Epithelial cell of esophagus (primary cell): ENCODE results near the gene NEURL1.

Source experiments
- DNase-seq: peaks from one replicate; pipeline ENCODE4 v3.0.0; 2010; ENCODE audit warnings: low read depth
- H3K4me3 ChIP-seq: 2 replicates; pipeline ENCODE4 v1.5.1; 2011; ENCODE audit warnings: mild to moderate bottlenecking, low read length, control low read depth
- TF ChIP-seq, protein P1 (sequence below): IDR thresholded peaks from 2 replicates; pipeline ENCODE4 v1.5.1; 2011; ENCODE audit warnings: low read depth, mild to moderate bottlenecking, low read length, control low read depth, inconsistent platforms; ENCODE audit not compliant: insufficient read depth; ENCODE audit errors: missing control alignments

The NEURL1 gene

DNA sequence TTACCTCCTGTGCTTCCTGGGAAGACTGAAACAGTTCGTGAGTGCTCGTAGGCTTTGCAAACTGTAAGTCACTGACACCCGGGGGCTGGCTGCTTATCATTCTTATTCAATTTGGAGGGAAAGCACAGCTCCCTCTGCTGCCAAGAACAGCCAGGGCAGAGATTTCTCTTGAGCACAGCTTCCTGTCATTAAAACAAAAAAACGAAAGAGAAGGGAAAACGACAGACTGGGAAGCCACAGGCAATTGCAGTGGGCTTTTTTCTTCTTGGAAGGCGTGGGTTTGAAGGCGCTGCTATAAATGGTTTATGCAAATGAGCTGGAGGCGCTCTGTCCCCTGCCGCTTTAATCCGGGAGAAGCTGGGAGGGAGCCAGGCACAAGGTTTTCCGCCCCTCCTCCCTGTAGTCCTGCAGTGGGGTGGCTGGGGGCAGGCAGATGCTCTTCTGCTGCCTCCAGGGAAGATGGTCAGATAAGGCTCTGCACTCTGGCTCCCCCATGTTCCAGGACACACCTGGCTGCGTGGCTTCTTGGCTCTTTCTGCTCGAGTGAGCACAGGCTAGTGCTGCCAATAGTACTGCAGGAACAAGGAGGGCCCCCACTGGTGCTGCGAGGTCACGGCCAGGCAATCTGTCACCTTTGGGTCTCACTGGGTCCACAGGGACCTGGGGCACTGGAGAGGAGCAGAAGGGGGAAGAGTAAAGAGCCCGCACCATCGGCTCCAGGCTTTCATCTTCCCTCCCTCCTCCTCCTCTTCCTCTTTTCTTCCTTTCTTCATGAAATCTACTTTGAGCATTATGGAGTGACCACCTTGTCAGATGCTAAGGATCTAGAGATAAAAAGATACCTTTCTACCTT, 49.5 kb downstream of the NEURL1 start:
- H3K4me3 ChIP-seq: no peak overlapping the region
- TF ChIP-seq, protein P1, sequence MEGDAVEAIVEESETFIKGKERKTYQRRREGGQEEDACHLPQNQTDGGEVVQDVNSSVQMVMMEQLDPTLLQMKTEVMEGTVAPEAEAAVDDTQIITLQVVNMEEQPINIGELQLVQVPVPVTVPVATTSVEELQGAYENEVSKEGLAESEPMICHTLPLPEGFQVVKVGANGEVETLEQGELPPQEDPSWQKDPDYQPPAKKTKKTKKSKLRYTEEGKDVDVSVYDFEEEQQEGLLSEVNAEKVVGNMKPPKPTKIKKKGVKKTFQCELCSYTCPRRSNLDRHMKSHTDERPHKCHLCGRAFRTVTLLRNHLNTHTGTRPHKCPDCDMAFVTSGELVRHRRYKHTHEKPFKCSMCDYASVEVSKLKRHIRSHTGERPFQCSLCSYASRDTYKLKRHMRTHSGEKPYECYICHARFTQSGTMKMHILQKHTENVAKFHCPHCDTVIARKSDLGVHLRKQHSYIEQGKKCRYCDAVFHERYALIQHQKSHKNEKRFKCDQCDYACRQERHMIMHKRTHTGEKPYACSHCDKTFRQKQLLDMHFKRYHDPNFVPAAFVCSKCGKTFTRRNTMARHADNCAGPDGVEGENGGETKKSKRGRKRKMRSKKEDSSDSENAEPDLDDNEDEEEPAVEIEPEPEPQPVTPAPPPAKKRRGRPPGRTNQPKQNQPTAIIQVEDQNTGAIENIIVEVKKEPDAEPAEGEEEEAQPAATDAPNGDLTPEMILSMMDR: peak; percentile 44
- peak; percentile 34 for DNase-seq

- no peak overlapping the region for H3K4me3 ChIP-seq
- no peak for DNase-seq
- TF ChIP-seq, protein P1: no peak
Observed at GRCh38 chr10:103543617-103544525, 50.4 kb downstream of the NEURL1 start.

- DNase-seq: no peak
- TF ChIP-seq, protein P1: no peak
- no peak overlapping the region for H3K4me3 ChIP-seq
Observed at GRCh38 chr10:103544657-103545310, 51.3 kb downstream of the NEURL1 start.

- TF ChIP-seq, protein P1: no peak
- no peak overlapping the region for H3K4me3 ChIP-seq
- DNase-seq: no peak
Observed at GRCh38 chr10:103545366-103545765, 51.9 kb downstream of the NEURL1 start.

DNA sequence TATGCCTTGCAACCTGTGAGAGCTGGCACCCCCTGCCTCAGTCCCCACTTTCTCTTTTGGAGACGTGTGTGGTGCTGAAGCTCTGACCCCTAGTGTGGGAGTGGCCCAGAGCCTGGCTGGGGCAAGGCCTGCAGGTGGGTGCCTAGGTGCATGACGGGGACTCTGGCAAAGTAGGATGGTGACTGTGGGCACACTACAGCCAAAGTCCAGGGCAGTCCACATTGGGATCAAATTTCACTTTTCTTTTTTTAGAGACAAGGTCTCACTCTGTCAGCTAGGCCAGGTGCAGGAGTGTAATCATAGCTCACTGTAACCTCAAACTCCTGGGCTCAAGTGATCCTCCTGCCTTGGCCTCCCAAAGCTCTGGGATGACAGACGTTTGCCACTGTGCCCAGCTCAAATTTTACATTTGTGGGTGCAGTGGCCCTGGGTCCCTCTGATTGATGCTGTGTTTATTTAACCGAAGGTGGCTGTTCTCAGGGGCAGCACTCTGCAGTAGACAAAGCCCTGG, 52.3 kb downstream of the NEURL1 start:
- no peak overlapping the region for H3K4me3 ChIP-seq
- DNase-seq: no peak
- TF ChIP-seq, protein P1: no peak

GRCh38 chr10:103546401-103546800, 52.9 kb downstream of the NEURL1 start:
- no peak overlapping the region for H3K4me3 ChIP-seq
- TF ChIP-seq, protein P1: no peak

More at GRCh38 chr10:103546401-103546800, 52.9 kb downstream of the NEURL1 start:
- no peak for DNase-seq
